ENCODE results near the gene OR2C3.

DNA sequence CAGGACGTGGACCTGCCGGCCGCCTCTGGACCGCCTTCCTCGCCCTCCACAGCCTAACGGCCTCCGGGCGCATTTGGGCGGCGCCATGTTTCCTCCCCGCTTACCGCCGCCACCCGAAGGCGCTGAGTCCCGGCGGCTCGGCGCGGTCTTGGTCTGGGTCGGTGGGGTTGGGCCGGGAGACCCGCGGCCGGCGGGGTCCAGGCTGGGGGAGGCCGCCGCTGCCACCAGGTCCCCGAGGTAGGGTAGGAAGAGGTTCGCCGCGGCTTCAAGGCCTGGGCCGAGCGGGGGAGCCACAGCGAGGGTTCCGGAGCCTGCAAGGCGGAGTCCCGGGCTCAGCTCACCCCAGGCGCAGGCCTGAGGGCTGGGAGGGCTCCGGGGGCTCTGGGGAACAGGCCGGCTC is 5.5 kb downstream of the OR2C3 start:
- no peak for TF ChIP-seq CTCF (IDR thresholded peaks at IDR 0.05)
- no peak for TF ChIP-seq EP300 (IDR thresholded peaks at IDR 0.05)

Data from esophagus muscularis mucosa (tissue), 3 donors.